C4-2B (cell line): ENCODE results near the gene NME7.

Experiments used
- H3K27ac ChIP-seq: fragments of 450-650 bp; 2 replicates; pipeline ENCODE4 v1.5.1; 2017
- ZFX ChIP-seq: fragments of 450-650 bp; IDR thresholded peaks from 2 replicates; pipeline ENCODE4 v1.6.1; 2017
- TF ChIP-seq, protein P1 (sequence below): fragments of 450-650 bp; conservative IDR thresholded peaks from 2 replicates; pipeline ENCODE4 v1.5.1; 2017; ENCODE audit warnings: mild to moderate bottlenecking

NME7 gene

GRCh38 chr1:169312084-169312954, 55.3 kb downstream of the NME7 start:
- TF ChIP-seq ZFX = no peak
- TF ChIP-seq, protein P1, sequence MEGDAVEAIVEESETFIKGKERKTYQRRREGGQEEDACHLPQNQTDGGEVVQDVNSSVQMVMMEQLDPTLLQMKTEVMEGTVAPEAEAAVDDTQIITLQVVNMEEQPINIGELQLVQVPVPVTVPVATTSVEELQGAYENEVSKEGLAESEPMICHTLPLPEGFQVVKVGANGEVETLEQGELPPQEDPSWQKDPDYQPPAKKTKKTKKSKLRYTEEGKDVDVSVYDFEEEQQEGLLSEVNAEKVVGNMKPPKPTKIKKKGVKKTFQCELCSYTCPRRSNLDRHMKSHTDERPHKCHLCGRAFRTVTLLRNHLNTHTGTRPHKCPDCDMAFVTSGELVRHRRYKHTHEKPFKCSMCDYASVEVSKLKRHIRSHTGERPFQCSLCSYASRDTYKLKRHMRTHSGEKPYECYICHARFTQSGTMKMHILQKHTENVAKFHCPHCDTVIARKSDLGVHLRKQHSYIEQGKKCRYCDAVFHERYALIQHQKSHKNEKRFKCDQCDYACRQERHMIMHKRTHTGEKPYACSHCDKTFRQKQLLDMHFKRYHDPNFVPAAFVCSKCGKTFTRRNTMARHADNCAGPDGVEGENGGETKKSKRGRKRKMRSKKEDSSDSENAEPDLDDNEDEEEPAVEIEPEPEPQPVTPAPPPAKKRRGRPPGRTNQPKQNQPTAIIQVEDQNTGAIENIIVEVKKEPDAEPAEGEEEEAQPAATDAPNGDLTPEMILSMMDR = no peak
- H3K27ac ChIP-seq = no peak overlapping the region

DNA sequence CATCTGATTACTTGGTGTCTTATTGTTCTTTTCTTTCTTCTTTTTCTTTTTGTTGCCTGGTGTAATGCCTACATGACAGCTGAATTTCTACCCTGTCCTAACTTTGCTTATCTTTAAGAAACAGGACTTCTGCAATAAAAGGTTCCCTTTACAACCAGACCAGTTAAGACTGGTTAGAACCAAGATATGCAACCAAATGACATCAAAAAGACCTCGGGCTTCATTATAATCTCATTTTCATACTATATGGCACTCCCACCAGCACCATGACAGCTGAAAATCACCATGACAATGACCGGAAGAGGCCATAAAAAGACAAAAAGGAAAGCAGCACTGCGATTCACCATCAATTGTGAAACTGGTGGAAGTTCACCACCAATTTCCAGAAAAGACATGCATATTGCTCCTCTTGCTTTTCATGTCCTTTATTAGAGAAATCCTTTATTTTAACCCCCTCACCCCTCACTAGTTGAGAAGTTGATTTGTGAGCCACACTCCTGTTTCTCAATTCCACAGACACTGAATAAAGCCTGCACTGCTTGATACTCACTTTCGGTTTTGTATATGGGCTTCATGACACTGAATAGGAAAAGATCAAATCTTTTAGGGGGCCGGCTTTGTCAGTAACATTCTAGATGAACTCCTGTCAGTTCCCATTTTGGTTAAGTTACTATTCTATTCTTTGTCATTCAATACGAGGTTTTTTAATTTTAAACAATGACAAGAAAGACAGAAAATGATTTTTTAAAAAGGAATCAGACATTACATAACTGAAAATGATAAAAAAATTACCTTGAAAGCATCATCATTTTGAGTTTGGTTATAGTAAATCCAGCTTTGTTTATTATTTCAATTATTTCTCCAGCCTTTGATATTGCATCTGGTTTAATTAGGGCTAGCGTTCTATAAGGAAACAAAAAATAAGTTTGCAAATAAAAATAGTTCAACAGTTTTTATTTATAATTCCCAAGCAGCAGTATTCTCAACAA, 58.1 kb downstream of the NME7 start:
- TF ChIP-seq, protein P1 = no peak
- TF ChIP-seq ZFX = no peak
- no peak overlapping the region for H3K27ac ChIP-seq

DNA sequence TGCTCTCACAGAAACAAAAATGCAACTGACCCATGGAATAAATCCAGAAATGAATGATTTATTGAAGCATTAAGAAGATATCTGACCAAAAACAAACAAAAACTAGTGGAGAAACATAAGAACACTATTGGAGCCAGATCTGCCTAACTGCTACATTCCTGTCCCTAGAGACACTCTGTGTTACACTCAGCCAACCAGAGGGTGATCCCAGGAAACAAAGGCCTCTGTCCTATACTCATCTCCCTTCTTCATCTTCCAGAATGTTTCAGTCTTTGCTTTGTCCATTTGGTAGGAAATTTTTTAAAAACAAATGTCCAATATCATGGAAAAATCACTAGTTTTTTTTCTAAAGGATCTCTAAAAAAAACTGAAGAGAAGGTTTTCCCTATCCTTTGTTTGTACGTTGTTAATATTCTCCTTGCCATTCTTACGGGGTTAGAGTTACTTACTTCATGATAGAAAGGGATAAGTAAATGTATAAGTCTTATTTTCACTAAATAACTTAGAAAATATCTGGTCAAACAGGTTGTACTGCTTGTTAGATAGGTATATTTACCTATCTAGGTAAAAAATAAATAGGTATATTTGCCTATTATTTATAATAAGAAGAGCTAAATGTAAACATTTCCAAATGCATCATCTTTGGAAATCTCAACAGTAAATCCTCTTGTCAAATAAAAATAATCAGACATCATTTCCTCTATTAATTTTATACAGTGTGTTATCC, 59.1 kb downstream of the NME7 start:
- H3K27ac ChIP-seq = no peak overlapping the region
- TF ChIP-seq, protein P1 = no peak; the same call in 1 of the 2 replicates
- TF ChIP-seq ZFX = no peak

- no peak overlapping the region for H3K27ac ChIP-seq
- TF ChIP-seq, protein P1 = no peak
- TF ChIP-seq ZFX = no peak
Observed at GRCh38 chr1:169307176-169307575, 60.4 kb downstream of the NME7 start.

- no peak overlapping the region for H3K27ac ChIP-seq
- no peak for TF ChIP-seq ZFX
- TF ChIP-seq, protein P1 = no peak
Observed at GRCh38 chr1:169305948-169306347, 61.6 kb downstream of the NME7 start.

DNA sequence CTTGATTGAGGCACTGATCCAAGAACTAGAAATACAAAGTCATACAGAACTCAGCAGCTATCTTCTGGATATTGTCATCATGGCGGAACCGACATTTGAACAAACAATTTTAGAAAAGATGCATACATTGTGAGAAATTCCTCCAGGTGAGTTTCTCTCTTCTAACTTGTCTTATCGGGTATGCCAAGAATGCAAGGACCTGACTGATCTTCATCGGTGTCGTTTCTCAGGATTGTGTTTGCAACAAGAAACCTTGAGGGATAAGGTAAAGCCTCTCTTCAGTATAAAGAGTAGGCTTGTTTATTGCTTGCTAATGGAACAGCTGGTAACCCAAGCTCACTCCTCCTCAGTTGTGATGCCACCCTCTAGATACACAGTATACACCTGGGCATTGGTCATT, 62.2 kb downstream of the NME7 start:
- TF ChIP-seq, protein P1 = no peak
- TF ChIP-seq ZFX = no peak
- no peak overlapping the region for H3K27ac ChIP-seq
